Stimulated activated CD4-positive, alpha-beta T cell treated with anti-CD3 and anti-CD28 coated beads, TNF-alpha, amount 100 ng/mL, for 48 hours (primary cell): ENCODE measurements around the gene TRIM23.

ENCODE experiments used
- DNase-seq, 3 donors: peaks; one replicate each; pipeline ENCODE4 v3.0.0-alpha.2; 2020; ENCODE audit warnings: low read depth in 3 of 3

TRIM23 gene

DNA sequence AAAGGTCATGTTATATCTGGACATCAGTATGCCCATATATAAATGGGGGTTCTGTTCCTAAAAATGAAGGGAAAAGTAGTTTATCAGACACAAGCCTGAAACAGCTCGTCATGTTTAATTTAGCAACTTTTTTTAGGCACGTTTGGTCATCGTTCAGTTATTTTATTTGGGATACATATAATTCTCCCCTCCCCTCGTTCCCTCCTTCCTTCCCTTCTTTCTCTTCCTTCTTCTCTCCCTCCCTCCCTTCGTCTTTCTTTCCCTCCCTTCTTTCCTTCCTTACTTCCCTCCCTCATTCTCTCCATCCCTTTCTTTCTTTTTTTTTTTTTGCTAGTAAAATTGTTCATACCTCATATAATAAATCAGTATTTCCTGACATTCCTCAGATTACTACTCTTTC lies 57.6 kb downstream of the TRIM23 start:
- no peak for DNase-seq

- no peak for DNase-seq
Observed at GRCh38 chr5:65563777-65564176, 60.4 kb downstream of the TRIM23 start.

DNA sequence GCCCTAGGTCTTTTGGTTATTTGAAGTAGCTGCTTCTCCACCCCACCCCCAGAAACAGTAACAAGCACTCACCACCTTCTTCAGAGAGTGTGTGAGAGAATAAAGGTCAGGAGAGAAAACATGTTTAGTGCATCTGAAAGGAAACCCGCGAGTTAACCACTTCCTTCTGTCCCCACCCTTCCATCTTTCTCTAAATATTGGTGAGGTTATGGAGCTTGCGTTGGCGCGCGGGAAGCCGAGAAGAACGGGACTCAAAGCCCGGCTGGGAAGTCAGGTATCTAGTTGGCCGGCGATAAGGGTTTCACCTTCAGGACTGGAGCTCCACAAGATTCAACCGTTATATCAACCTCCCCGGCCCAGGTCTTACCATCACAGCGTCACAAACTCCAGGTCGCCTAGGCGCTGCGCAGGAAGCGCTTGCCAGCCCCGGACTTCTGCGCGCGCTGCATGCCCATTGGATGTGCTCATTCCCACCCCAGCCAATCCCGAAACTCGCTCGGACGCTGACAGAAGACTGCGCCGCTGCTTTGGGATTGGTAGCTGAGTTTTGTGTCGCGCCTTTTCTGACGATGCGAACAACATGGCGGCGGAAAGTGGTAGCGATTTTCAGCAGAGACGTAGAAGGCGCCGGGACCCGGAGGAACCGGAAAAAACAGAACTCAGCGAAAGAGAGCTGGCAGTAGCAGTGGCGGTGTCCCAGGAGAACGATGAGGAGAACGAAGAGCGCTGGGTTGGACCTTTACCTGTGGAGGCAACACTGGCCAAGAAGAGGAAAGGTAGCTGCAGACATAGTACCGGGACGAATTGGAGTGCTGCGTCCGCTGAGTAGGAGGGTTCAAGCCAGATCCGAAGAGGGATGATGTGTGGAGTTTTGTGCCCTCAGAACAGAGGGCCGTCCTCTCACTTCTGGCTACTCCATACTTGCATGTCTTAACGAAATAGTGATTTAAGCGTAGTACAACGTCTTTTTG lies 61.1 kb downstream of the TRIM23 start, which contains the start of the genes CENPK and PPWD1:
CENPK (minus strand) TSS at position 438 of the 971 bp plus-strand sequence. CDS start 8,261 bp downstream, outside the sequence.
PPWD1 (plus strand) TSS at position 566 of the 971 bp plus-strand sequence; CDS start at position 581, 15 bp downstream.
- peak; percentile 93 to 94 (median 93) for DNase-seq

DNA sequence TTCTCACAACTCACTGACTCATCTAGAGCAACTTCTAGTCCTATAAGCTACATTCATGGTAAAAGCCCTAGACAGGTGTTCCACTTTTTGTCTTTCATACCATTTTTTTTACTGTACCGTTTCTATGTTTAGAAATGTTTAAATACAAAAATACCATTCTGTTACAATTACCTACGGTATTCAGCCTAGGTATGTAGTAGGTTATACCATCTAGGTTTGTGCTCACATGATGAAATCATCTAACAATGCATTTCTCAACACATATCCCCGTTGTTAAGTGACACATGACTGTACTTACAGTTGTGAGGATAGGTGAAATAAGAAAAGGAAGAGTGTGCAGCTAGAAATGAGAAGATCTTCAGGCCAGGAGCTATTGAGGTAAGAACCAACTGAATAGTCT lies 67.4 kb downstream of the TRIM23 start:
- DNase-seq = no peak

GRCh38 chr5:65556181-65556580 lies 68.0 kb downstream of the TRIM23 start:
- no peak for DNase-seq

GRCh38 chr5:65555287-65555686 lies 68.8 kb downstream of the TRIM23 start:
- no peak for DNase-seq

DNA sequence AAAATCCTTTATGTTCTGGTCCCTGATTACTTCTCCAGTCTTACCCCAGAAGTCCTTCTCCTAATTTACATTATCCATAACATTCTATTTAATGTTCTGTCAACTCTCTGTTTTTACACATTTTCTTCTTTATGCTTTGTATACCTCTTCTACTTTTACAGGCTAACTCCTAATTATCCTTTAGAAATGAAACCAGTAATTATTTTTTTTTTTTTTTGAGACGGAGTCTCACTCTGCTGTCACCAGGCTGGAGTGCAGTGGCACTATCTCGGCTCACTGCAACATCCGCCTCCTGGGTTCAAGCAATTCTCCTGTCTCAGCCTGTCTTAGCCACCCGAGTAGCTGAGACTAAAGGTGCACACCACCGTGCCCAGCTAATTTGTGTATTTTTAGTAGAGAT lies 70.2 kb downstream of the TRIM23 start:
- no peak for DNase-seq

- no peak for DNase-seq
Observed at GRCh38 chr5:65548281-65548680, 75.9 kb downstream of the TRIM23 start.

DNA sequence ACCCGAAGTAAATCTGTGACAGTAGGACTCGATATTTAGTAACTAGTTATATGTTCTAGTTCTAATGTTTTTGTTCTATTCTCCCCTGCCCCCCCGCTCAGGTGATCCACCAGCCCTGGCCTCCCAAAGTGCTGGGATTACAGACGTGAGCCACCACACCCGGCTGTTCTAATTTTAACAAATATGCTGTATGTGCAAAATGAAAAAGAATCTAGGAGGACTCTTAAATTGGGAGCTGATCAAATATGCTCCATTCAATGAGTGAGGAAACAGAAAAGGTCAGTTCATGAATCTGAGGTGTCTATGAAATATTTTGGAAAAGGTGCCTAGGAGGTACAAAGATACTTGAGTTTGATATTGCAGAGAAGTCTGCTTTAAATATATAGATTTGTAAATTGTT lies 78.0 kb downstream of the TRIM23 start:
- DNase-seq = no peak

DNA sequence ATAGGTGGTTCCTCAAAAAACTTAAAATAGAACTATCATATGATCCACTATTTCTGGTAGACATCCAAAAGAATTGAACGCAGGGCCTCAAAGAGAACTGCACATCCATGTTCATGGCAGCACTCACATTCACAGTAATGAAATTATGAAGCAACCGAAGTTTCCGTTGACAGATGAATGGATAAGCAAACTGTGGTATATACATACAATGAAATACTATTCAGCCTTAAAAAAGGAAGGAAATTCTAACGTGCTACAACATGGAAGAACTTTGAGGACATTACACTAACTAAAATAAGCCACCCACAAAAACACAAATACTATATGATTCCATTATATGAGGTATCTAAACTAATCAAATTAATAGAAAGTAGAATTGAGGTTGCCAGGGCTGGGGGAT lies 79.7 kb downstream of the TRIM23 start:
- no peak for DNase-seq

DNA sequence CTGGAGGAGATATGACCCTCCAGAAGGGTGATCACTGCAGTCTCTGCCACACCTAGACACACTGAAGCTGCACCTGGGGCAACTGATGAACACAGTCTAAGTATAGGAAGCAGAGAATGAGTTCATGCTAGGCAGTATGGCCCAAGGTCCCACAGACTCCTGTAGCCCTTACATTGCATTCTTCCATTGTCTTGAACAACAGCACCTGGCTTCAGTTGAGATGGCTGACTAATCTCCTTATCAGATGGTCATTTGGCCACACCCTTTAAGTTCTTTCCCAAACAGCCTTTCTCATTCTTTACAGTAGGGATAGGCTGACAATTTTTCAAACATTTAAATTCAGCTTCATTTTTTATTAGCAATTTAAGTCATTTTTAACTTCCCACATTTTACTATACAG lies 84.3 kb downstream of the TRIM23 start:
- no peak for DNase-seq
